NCI-H2081 (cell line): ENCODE results near the gene FAM168B.
"Not testable (repeated sequence)": the region's sequence is repeated elsewhere in the genome, so short reads cannot be mapped to it uniquely, and the experiment has no call there.

Experiments used
- DNase-seq, 2 experiments: peaks; one replicate each; lab custom pipeline; 2025; lab: John Stamatoyannopoulos, UW

The FAM168B gene, protein sequence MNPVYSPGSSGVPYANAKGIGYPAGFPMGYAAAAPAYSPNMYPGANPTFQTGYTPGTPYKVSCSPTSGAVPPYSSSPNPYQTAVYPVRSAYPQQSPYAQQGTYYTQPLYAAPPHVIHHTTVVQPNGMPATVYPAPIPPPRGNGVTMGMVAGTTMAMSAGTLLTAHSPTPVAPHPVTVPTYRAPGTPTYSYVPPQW

DNA sequence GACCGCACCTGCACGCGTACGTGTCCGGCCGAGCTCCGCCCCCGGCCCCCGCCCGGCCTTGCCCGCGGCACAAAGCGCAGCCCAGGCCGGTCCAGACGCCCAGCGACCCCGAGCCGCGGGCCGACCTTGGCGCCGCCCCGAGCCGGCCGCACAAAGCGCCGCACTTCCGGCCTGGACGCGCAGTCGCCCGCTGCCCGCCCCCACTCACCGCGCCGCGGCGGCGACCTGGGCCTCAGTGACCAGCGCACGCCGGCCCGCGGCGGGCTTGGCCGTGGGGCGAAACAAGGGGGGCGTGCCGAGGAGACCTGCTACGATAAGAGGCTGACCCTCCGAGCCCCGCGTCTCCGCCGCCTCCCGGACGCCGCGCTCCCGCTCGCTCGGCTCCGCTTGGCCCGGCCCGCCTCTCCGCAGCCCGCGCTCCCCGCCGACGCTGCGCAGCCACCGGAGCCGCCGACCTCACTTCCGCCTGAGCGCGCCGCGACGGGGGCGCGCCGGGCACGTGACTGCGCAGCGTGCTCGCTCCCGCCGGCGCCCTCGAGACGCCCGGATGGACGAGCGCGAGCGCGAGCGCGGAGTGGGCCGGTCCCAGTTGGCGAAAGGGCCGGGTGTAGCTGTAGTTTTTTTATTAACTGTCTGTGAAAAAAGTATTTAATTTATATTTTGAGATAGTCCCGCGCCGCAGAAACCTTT lies at the start of gene FAM168B:
Gene FAM168B (minus strand): TSS at position 455 of the 690 bp plus-strand sequence. CDS start 10,814 bp downstream, outside the sequence.
- DNase-seq: peak; percentile 80 to 91

DNA sequence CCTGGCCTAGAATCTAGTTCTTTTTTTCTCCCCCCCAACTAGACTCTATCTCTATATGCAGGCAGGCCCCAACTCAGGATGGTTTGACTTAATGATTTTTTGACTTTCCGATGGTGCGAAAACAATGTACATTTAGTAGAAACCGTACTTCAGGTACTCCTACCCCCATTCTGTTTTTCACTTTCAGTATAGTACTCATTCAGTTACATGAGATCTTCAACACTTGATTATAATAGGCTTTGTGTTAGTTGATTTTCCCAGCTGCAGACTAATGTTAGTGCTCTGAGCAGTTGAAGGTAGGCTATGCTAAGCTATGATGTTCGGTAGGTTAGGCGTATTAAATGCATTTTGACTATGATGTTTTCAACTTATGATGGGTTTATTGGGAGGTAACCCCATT lies 49.6 kb upstream of the FAM168B start:
- no peak for DNase-seq

GRCh38 chr2:131140581-131140980 lies 47.3 kb upstream of the FAM168B start:
- DNase-seq: no peak

DNA sequence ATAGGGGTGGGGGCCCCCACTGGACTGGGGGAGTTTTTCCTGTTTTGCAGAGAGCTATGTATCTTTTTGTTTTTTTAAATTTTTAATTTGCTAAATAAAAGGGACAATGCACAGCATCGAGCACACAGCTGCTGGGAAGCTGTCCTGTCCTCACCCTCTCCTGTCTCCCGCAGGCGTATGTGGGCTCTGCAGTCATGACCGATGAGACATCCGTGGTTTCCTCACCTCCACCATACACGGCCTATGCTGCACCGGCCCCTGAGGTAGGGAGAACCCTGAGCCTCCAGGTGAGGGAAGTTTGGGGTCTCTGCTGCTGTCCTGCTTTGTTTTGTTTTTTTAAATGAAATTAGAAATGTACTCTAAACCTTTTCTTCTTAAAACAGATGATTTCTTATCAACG lies 39.5 kb upstream of the FAM168B start:
- no peak for DNase-seq

DNA sequence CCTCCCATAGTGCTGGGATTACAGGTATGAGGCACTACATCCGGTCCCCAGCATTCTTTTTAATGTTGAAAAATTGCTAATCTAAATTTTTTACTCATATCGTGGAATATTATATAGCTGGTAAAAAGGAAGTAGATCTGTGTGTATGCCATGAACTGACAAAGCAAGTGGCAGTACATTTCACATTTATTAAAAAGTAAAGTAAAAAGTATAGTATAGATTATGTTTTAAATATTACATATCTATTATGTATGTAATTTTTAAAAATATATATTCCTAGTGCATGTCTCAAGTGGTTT lies 37.0 kb upstream of the FAM168B start:
- DNase-seq: no peak

DNA sequence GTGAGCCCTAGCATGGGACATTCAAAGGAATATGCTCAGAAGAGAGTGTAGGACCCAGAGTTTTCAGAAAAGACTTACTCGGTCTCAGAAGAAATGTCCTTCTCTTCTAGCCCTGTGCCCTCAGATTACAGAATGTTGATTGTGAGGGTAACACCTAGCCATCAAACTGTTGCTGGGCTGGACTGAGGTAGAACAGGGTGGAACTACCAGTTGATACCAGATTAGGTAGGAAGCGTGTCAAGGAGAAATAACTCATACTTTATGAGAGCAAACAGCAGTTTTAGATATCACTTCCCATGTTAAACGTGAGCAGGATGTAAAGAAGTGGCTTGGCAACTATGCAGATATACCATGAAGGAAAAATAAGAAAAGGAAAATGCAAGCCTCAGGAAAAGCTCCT lies 34.7 kb upstream of the FAM168B start:
- DNase-seq: no peak

DNA sequence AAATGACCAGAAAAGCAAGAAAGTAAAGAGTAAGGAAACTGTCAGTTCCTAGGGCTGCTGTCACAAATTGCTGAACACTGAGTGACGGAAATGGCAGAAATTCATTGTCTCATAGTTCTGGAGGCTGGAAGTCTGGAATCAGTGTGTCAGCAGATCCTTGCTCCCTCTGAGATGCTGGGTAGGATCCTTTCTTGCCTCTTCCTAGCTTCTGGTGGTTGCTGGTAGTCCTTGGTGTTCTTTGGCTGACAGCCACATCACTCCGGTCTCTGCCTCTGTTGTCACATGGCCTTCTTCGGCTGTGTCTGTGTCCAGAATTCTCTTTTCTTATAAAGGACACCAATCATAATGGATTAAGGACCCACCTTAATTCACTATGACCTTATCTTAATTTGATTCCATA lies 33.8 kb upstream of the FAM168B start:
- DNase-seq: no peak

DNA sequence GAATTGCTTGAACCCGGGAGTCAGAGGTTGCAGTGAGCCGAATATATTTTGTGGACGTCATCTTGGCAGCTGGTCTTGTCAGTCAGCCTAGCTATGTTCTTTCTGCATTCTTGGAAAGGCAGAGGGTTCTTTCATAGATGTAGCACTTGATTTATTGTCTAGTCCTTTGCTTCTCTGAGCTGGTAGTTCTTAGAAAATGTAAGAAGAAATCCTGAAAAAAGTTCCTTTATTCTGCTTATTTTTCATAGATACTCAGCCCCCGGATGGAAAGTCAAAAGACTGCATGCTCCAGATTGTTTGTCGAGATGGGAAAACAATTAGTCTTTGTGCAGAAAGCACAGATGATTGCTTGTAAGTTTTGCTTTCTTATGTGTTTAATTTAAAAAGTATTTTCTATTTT lies 33.2 kb upstream of the FAM168B start:
- no peak for DNase-seq

- peak; percentile 69 to 78 for DNase-seq
These were observed 32.0 kb upstream of the FAM168B start for GRCh38 chr2:131125195-131125757.

DNA sequence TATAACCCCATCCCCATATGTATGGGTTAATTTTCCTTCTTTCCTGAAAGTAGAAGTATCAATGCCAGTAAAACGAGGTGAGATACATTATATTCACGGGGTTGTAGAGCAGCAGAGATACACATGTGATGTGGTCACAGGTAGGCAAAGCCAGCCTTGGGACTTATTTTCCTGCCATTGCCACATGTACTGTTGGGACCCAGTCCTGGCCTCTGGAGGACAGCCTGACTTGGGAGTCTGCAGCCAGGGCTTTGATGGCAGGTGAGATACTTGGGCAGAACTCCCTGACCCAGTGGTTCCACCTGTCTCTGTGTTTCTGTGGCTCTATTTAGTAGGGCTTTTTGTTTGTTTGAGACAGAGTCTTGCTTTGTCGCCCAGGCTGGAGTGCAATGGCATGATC lies 29.9 kb upstream of the FAM168B start:
- no peak for DNase-seq

DNA sequence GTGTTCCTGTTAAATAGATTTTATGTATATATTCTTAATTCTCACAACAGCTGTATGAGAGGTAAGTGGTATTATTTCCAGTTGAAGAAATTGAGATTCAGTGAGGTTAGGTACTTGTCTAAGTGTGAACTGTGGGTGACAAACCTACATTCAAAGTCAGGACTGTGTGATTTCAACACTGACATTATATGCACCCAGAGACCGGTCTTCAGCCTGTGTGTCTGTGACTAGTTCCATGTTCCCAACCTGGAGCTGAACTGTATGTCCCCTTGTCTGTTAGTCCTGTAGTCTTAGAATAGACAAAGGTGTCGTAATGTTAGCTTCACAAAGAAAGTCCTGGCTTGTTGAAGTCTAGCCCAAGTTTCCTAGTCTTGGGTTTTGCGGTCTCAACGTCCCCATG lies 29.2 kb upstream of the FAM168B start:
- no peak for DNase-seq

- no peak for DNase-seq
These were observed 28.2 kb upstream of the FAM168B start for GRCh38 chr2:131121464-131121863.

- no peak for DNase-seq
These were observed 27.6 kb upstream of the FAM168B start for GRCh38 chr2:131120815-131121317.

DNA sequence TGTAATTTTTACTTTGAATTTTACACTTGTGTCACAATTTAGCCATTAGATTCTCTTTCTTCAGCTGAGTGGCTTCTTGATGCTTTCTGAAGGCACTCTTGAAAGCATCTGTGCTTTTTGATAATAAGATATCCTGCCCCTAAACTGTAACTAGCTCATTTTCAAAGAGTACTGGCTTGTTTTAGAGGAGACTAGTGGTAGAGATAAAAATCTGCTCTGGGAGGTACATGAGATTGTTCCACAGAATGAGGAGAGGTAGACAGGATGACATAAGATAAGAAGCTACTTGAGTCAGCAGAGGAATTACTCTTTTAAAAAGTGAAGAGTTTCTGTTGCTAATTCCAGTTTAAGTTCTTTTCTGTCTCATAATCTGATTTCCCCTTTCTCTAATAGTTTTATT lies 22.5 kb upstream of the FAM168B start:
- no peak for DNase-seq

GRCh38 chr2:131114950-131115349 lies 21.7 kb upstream of the FAM168B start:
- not testable (repeated sequence) for DNase-seq

- DNase-seq: no peak
These were observed 20.4 kb upstream of the FAM168B start for GRCh38 chr2:131113566-131114227.

- no peak for DNase-seq
These were observed 19.3 kb upstream of the FAM168B start for GRCh38 chr2:131112529-131112928.

DNA sequence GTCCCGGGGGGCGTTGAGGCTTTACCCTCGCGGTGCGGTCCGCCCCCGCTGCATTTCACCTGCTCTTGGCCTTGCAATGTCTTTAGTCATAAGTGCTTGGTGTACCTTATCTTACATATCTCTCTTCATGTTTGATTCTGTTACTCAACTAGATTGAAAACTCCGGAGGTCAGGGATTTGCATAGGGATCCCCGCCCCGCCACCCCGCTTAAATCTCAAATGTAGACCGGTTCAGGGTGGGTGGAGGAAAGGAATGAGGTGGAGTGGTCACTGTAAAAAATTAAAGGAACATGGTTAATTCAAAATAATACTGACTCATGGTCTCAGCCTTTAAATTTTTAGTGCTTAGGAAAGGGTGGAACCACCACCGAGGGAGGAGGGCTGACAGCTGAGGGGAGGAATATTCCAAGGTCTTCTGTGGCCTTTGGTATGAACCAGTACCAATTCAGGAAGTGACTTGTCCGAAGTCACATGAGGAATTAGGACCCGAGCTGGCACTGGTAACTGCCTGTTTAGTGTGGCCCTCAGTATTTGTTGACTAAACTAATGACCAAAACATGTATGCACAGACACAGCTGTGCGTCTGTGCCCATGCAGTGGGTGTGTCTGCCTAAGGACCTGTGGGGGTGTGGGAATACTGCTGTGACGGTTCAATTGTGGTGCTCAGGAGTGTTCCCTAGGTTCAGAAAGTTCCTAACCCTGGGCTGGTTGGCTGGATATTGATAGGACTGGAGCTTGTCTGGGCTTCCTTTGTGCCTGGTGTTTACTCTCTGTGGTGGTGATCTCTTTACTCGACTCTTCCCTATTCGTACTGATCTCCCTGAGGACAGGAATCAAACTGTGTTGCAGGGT lies 12.9 kb upstream of the FAM168B start:
- DNase-seq: peak in 1 of 2 experiments; percentile 11

DNA sequence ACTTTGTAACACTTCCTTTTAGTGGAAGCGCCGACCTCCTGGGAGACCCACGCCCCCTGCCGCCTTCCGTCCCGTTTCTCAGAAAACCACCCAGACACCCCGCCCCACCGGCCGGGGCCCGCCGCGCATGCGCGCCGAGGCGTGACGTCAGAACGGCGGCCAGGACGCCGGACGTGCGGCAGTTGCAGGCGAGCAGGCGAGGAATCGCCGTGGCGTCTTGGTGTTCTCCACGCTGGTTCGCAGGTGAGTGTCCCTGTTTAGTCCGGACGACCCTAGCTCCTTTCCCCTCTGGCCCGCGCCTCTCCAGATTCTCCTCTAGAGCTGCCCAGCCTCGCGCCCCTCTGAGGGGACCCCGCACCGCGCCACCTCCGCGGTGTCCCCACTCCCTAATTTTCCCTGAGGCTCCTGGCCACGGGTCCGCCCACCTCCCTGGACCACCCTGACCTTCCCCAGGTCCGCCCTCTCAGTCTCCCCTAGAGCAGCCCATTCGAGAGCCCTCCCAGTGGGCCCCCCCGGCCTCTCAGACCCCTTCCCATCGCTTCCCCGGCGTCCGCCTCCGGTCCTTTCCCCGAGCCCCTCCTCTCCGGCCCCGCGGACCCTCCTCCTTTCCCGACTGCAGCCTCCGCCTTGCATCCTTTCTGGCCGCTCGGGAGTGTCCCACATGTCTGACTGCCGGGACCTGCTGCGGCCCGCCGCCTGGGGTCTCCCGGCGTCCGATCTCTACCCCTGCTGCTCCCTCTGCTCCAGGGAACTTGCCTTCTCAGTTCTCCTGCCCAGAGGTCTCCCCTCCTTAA lies 12.1 kb upstream of the FAM168B start, which contains the start of gene PLEKHB2:
Gene PLEKHB2 (plus strand): TSS at position 181 of the 794 bp plus-strand sequence. CDS start 15,606 bp downstream, outside the sequence.
- DNase-seq: peak; percentile 82 to 85

DNA sequence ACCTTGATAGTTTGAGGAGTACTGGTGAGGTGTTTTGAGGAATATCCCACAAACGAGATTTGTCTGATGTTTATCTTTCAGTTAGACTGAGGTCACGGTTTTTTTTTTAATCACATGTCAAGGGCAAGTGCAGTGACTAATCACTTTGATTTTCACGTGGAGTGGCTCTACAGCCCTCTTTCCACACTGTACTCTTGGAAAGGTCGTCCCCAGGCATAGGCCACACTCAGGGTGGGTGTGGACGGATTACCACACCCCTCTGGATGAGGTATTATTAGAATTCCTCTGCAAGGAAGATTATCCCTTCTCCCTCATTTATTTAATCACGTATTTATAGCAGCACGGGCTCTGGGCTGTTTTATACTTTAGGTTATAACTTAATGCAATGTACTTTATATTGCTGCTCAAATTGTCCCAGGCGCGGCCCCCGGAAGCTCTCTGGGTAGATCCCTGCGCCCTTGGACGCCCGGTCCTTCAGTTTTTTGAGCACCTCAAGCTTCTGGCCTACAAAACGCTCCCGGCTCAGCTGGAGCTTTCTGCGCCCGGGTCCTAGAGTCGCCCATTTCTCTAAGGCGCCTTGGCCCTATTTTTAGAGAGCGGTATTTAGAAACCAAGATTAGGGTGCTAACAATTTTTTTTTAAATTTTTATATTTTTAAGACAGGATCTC lies 11.4 kb upstream of the FAM168B start:
- DNase-seq: peak; percentile 79 to 82
